ENCODE data around the gene MAST1. TPM values are rescaled to one million over a fixed set of nuclear protein-coding genes. Genes with fewer than 3 reads are reported as not detected.

The MAST1 gene
- total and polyA plus RNA-seq, 12 donors = 0.72 to 29.6 (median 3.2) TPM

GRCh38 chr19:12792051-12792852 lies 46.1 kb upstream of the MAST1 start:
- H3K4me1 ChIP-seq (replicated peaks in 1 of 2) = peaks cover 29 to 49% of the 10 kb centered on the region in 2 donors
- TF ChIP-seq POLR2A (IDR thresholded peaks at IDR 0.05) (peak; percentile 44 to 71), CTCF (IDR thresholded peaks at IDR 0.05) (peak in 1 of 6 experiments; percentile 5)
- peak; percentile 77 to 91 (median 82) for DNase-seq
- intact Hi-C loops (cut with DNase I) = no loop called here
- H3K27me3 ChIP-seq = no peaks in the 10 kb centered on the region
- peak overlapping the region; percentile 54 to 80 (median 76) for H3K4me3 ChIP-seq
- H3K27ac ChIP-seq = peak overlapping the region; percentile 93 to 99 (median 98)
- H3K9me3 ChIP-seq (replicated peaks in 1 of 3) = no peaks in the 10 kb centered on the region
- WGBS, 4 donors = 0 to 1% (median 0%) methylated on average over 3 to 84 of the region's 84 CpGs
- H3K36me3 ChIP-seq (replicated peaks in 1 of 2) = no peaks in the 10 kb centered on the region

GRCh38 chr19:12792853-12793289 lies 45.4 kb upstream of the MAST1 start:
- WGBS, 4 donors = 0 to 2% (median 0%) methylated on average over 18 to 22 of the region's 22 CpGs
- Histone ChIP-seq H3K27ac (peak overlapping the region; percentile 93 to 99 (median 98)), H3K4me1 (replicated peaks in 1 of 2) (peaks cover 28 to 42% of the 10 kb centered on the region in 2 donors), H3K4me3 (peak overlapping the region; percentile 54 to 80 (median 76)), H3K36me3 (replicated peaks in 1 of 2) (peaks cover 0 to 2% of the 10 kb centered on the region in 2 donors), H3K27me3 (no peaks in the 10 kb centered on the region), H3K9me3 (replicated peaks in 1 of 3) (no peaks in the 10 kb centered on the region)
- intact Hi-C loops (cut with DNase I) = no loop called here
- no peak for TF ChIP-seq CTCF (IDR thresholded peaks at IDR 0.05)
- TF ChIP-seq POLR2A (IDR thresholded peaks at IDR 0.05) = no peak
- DNase-seq = peak in 3 of 7 donors; percentile 55 to 73 (median 57)

GRCh38 chr19:12793290-12794195 lies 44.8 kb upstream of the MAST1 start:
- 0 to 1% (median 0%) methylated on average over 8 to 81 of the region's 81 CpGs for WGBS, 4 donors
- peaks cover 21 to 36% of the 10 kb centered on the region in 2 donors for H3K4me1 ChIP-seq (replicated peaks in 1 of 2)
- H3K27ac ChIP-seq = peak overlapping the region; percentile 93 to 99 (median 98)
- TF ChIP-seq POLR2A (IDR thresholded peaks at IDR 0.05) (peak; percentile 84 to 90), CTCF (IDR thresholded peaks at IDR 0.05) (peak in 2 of 6 experiments; percentile 1 to 16)
- intact Hi-C loops (cut with DNase I) = loop anchor here in 1 of 2 donors (2.0 kb wide), 1 partner anchor 15 kb away; no protein-coding TSS in a partner anchor
- no peaks in the 10 kb centered on the region for H3K27me3 ChIP-seq
- H3K4me3 ChIP-seq = peak overlapping the region in 3 of 4 donors; percentile 74 to 80 (median 77)
- DNase-seq = peak; percentile 95 to 97 (median 96)
- peaks cover 0 to 9% of the 10 kb centered on the region in 2 donors for H3K36me3 ChIP-seq (replicated peaks in 1 of 2)
- H3K9me3 ChIP-seq (replicated peaks in 1 of 3) = no peaks in the 10 kb centered on the region

Data from adrenal gland (tissue), 12 donors.